ENCODE data around the gene APH1B.
A peak's percentile ranks its signal among the peaks of the same experiment; 100 is the strongest.
"Not testable (repeated sequence)": the region's sequence is repeated elsewhere in the genome, so short reads cannot be mapped to it uniquely, and the experiment has no call there.

Gene APH1B

GRCh38 chr15:63277038-63277892 is at the start of gene APH1B:
TSS of gene APH1B (plus strand) at chr15:63277605. CDS start at chr15:63277624, 19 bp downstream.
- DNase-seq = peak; percentile 82

- no peak for DNase-seq
Measured at GRCh38 chr15:63227689-63228088, 49.7 kb upstream of the APH1B start.

- DNase-seq = no peak
Measured at GRCh38 chr15:63231206-63231605, 46.2 kb upstream of the APH1B start.

GRCh38 chr15:63231706-63232105 is 45.7 kb upstream of the APH1B start:
- no peak for DNase-seq

- DNase-seq = no peak
Measured at GRCh38 chr15:63232405-63232804, 45.0 kb upstream of the APH1B start.

GRCh38 chr15:63232943-63233342 is 44.5 kb upstream of the APH1B start:
- DNase-seq = no peak

- DNase-seq = no peak
Measured at GRCh38 chr15:63233667-63234423, 43.6 kb upstream of the APH1B start.

GRCh38 chr15:63234451-63234870 is 42.9 kb upstream of the APH1B start:
- DNase-seq = no peak

GRCh38 chr15:63236272-63236671 is 41.1 kb upstream of the APH1B start:
- no peak for DNase-seq

- not testable (repeated sequence) for DNase-seq
Measured at GRCh38 chr15:63237086-63237485, 40.3 kb upstream of the APH1B start.

GRCh38 chr15:63238171-63238570 is 39.2 kb upstream of the APH1B start:
- no peak for DNase-seq

- no peak for DNase-seq
Measured at GRCh38 chr15:63238796-63239195, 38.6 kb upstream of the APH1B start.

- DNase-seq = no peak
Measured at GRCh38 chr15:63240109-63240508, 37.3 kb upstream of the APH1B start.

GRCh38 chr15:63241316-63241715 is 36.1 kb upstream of the APH1B start:
- no peak for DNase-seq

GRCh38 chr15:63243101-63243500 is 34.3 kb upstream of the APH1B start:
- no peak for DNase-seq

GRCh38 chr15:63243776-63244175 is 33.6 kb upstream of the APH1B start:
- no peak for DNase-seq

- DNase-seq = no peak
Measured at GRCh38 chr15:63244399-63244798, 33.0 kb upstream of the APH1B start.

- no peak for DNase-seq
Measured at GRCh38 chr15:63244976-63245645, 32.3 kb upstream of the APH1B start.

GRCh38 chr15:63246691-63247469 is 30.5 kb upstream of the APH1B start:
- no peak for DNase-seq

GRCh38 chr15:63250312-63250965 is 27.0 kb upstream of the APH1B start:
- DNase-seq = no peak

- no peak for DNase-seq
Measured at GRCh38 chr15:63251701-63252100, 25.7 kb upstream of the APH1B start.

- no peak for DNase-seq
Measured at GRCh38 chr15:63252292-63252691, 25.1 kb upstream of the APH1B start.

Data from NCI-H774 (cell line).